ENCODE measurements around the gene MACC1. TPM values are rescaled to one million over a fixed set of nuclear protein-coding genes. Genes with fewer than 3 reads are reported as not detected.
A peak's percentile ranks its signal among the peaks of the same experiment; 100 is the strongest.

MACC1 gene
- total RNA-seq, 1 experiment from 2014 or later, result 7.9 TPM

DNA sequence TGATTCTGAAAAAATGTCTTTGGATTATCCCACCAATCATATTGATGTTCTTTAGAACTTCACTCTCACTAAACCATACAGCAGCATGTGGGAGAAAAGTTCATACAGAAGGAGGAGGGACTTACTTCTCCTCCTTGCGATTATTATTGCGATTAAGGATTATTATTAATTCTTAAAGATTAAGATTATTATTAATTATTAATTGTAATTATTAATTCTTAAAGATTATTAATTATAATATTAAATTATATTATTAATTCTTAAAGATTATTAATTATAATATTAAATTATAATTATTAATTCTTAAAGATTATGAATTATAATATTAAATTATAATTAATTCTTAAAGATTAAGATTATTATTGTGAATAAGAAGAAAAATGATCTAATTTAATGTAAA is 80.5 kb downstream of the MACC1 start:
- CTCF ChIA-PET, result no interaction called here
- Histone ChIP-seq H3K27ac (ENCODE audit: low read length) (no peak overlapping the region), H3K79me2 (ENCODE audit: low read length) (no peaks in the 10 kb centered on the region), H3K4me1 (ENCODE audit: insufficient read depth, low read length) (peaks cover 10% of the 10 kb centered on the region; the same call in 1 of the 2 replicates), H3F3A (ENCODE audit: low read length, unreplicated experiment) (no peaks in the 10 kb centered on the region), H3K9me3 (ENCODE audit: low read length) (no peaks in the 10 kb centered on the region), H3K4me2 (ENCODE audit: low read length) (no peak overlapping the region), H3K9ac (ENCODE audit: low read length) (no peak overlapping the region), H2AFZ (ENCODE audit: low read length) (no peak overlapping the region), H4K20me1 (ENCODE audit: low read length) (no peaks in the 10 kb centered on the region), H3K36me3 (ENCODE audit: low read depth, low read length) (no peaks in the 10 kb centered on the region), H3K4me3 (ENCODE audit: low read length) (no peak overlapping the region), H3K27me3 (ENCODE audit: low read length) (no peaks in the 10 kb centered on the region), H3K9me2 (replicated peaks; ENCODE audit: low read length) (no peaks in the 10 kb centered on the region)
- POLR2A ChIA-PET (ENCODE audit: unreplicated experiment), result no interaction called here
- no peak for DNase-seq
- no peak for TF ChIP-seq EZH2 (IDR thresholded peaks at IDR 0.05; ENCODE audit: low read length, unreplicated experiment)
- TF ChIP-seq EZH2phosphoT487 (IDR thresholded peaks at IDR 0.05; ENCODE audit: borderline replicate concordance, low read length), result no peak
- TF ChIP-seq, protein P1, sequence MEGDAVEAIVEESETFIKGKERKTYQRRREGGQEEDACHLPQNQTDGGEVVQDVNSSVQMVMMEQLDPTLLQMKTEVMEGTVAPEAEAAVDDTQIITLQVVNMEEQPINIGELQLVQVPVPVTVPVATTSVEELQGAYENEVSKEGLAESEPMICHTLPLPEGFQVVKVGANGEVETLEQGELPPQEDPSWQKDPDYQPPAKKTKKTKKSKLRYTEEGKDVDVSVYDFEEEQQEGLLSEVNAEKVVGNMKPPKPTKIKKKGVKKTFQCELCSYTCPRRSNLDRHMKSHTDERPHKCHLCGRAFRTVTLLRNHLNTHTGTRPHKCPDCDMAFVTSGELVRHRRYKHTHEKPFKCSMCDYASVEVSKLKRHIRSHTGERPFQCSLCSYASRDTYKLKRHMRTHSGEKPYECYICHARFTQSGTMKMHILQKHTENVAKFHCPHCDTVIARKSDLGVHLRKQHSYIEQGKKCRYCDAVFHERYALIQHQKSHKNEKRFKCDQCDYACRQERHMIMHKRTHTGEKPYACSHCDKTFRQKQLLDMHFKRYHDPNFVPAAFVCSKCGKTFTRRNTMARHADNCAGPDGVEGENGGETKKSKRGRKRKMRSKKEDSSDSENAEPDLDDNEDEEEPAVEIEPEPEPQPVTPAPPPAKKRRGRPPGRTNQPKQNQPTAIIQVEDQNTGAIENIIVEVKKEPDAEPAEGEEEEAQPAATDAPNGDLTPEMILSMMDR (conservative IDR thresholded peaks at IDR 0.05; ENCODE audit: low read depth, low read length), result no peak
- no TSS peak for BruUV-seq (replicated peaks)
- intact Hi-C loops (cut with micrococcal nuclease), result no loop called here
- no peak for ATAC-seq

DNA sequence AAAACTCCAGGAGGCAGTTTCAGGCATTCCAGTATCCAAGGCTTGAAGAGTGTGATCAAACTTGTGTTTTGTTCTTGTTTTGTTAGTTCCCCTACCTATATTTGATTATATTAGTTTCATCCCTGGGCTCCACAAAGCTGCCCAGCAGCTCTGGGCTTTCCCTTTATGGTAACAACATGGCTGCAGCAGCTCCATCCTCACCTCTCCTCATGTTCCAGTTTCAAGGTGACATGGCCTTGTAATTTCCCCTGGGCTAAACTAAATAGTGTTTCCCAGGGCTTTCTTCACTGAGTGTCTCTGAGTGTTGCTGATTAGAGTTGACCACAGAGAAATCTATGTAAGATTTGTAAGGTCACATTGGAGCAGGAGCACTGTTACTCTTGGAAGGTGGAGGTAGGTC is 83.4 kb downstream of the MACC1 start:
- intact Hi-C loops (cut with micrococcal nuclease), result no loop called here

DNA sequence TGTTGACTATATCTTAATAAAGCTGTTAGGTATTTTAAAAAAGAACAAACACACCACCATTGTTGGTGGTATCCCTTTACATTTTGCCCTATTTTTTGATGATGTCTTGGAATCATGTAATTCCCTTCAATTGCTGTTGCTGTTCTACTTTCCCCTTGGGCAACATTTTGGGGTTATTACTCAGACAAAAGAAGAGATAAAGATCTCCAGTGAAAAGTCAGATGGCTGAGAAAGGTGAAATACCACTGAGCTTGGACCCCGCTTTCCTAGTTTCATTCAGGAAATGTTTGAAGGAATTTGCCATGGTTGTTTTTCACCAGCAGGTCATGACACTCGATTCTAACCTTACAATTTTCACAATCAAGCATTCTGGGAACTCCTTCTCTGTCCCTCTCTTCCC is 84.6 kb downstream of the MACC1 start:
- no peaks in the 10 kb centered on the region for H3K9me2 ChIP-seq (replicated peaks; ENCODE audit: low read length)
- no peaks in the 10 kb centered on the region for H3K36me3 ChIP-seq (ENCODE audit: low read depth, low read length)
- BruUV-seq (replicated peaks), result no TSS peak
- no peaks in the 10 kb centered on the region for H3K79me2 ChIP-seq (ENCODE audit: low read length)
- H3K4me2 ChIP-seq (ENCODE audit: low read length), result no peak overlapping the region
- ChIA-PET CTCF (no interaction called here), POLR2A (ENCODE audit: unreplicated experiment) (no interaction called here)
- H3F3A ChIP-seq (ENCODE audit: low read length, unreplicated experiment), result no peaks in the 10 kb centered on the region
- peak; percentile 21 for DNase-seq
- H4K20me1 ChIP-seq (ENCODE audit: low read length), result no peaks in the 10 kb centered on the region
- no peak overlapping the region for H3K9ac ChIP-seq (ENCODE audit: low read length)
- intact Hi-C loops (cut with micrococcal nuclease), result no loop called here
- peaks cover 10% of the 10 kb centered on the region; the same call in 1 of the 2 replicates for H3K4me1 ChIP-seq (ENCODE audit: insufficient read depth, low read length)
- no peak overlapping the region for H3K4me3 ChIP-seq (ENCODE audit: low read length)
- H2AFZ ChIP-seq (ENCODE audit: low read length), result no peak overlapping the region
- no peak for ATAC-seq
- no peak overlapping the region for H3K27ac ChIP-seq (ENCODE audit: low read length)
- TF ChIP-seq EZH2 (IDR thresholded peaks at IDR 0.05; ENCODE audit: low read length, unreplicated experiment), result no peak
- TF ChIP-seq, protein P1 (conservative IDR thresholded peaks at IDR 0.05; ENCODE audit: low read depth, low read length), result no peak
- TF ChIP-seq EZH2phosphoT487 (IDR thresholded peaks at IDR 0.05; ENCODE audit: borderline replicate concordance, low read length), result no peak
- no peaks in the 10 kb centered on the region for H3K27me3 ChIP-seq (ENCODE audit: low read length)
- no peaks in the 10 kb centered on the region for H3K9me3 ChIP-seq (ENCODE audit: low read length)

More for the DNA sequence above, 83.4 kb downstream of the MACC1 start:
- TF ChIP-seq EZH2phosphoT487 (IDR thresholded peaks at IDR 0.05; ENCODE audit: borderline replicate concordance, low read length) (no peak), EZH2 (IDR thresholded peaks at IDR 0.05; ENCODE audit: low read length, unreplicated experiment) (no peak)
- TF ChIP-seq, protein P1 (conservative IDR thresholded peaks at IDR 0.05; ENCODE audit: low read depth, low read length), result no peak
- peaks cover 10% of the 10 kb centered on the region; the same call in 1 of the 2 replicates for H3K4me1 ChIP-seq (ENCODE audit: insufficient read depth, low read length)
- H3F3A ChIP-seq (ENCODE audit: low read length, unreplicated experiment), result no peaks in the 10 kb centered on the region
- POLR2A ChIA-PET (ENCODE audit: unreplicated experiment), result no interaction called here
- H3K27ac ChIP-seq (ENCODE audit: low read length), result no peak overlapping the region
- no TSS peak for BruUV-seq (replicated peaks)
- ATAC-seq, result no peak
- no peaks in the 10 kb centered on the region for H3K79me2 ChIP-seq (ENCODE audit: low read length)
- H3K9ac ChIP-seq (ENCODE audit: low read length), result no peak overlapping the region
- H3K4me2 ChIP-seq (ENCODE audit: low read length), result no peak overlapping the region
- H3K9me2 ChIP-seq (replicated peaks; ENCODE audit: low read length), result no peaks in the 10 kb centered on the region
- no peaks in the 10 kb centered on the region for H3K9me3 ChIP-seq (ENCODE audit: low read length)
- CTCF ChIA-PET, result no interaction called here
- no peaks in the 10 kb centered on the region for H3K27me3 ChIP-seq (ENCODE audit: low read length)
- no peak overlapping the region for H3K4me3 ChIP-seq (ENCODE audit: low read length)
- H4K20me1 ChIP-seq (ENCODE audit: low read length), result no peaks in the 10 kb centered on the region
- no peak for DNase-seq
- no peak overlapping the region for H2AFZ ChIP-seq (ENCODE audit: low read length)
- no peaks in the 10 kb centered on the region for H3K36me3 ChIP-seq (ENCODE audit: low read depth, low read length)

Data from PC-3 (cell line).